AG10803 (cell line): ENCODE measurements around the gene LENG9.

Experiments used
- DNase-seq: peaks from one replicate; pipeline ENCODE4 v3.0.0; 2010; ENCODE audit warnings: low read depth
- H3K4me3 ChIP-seq: 2 replicates; pipeline ENCODE4 v1.5.1; 2011; ENCODE audit warnings: mild to moderate bottlenecking, low read length, control low read depth
- TF ChIP-seq, protein P1 (sequence below): conservative IDR thresholded peaks from 2 replicates; pipeline ENCODE4 v1.5.1; 2011; ENCODE audit warnings: mild to moderate bottlenecking, low read length, control low read depth, inconsistent platforms

The LENG9 gene

GRCh38 chr19:54460230-54461005 lies 3.2 kb downstream of the LENG9 start:
- DNase-seq, result no peak
- TF ChIP-seq, protein P1, sequence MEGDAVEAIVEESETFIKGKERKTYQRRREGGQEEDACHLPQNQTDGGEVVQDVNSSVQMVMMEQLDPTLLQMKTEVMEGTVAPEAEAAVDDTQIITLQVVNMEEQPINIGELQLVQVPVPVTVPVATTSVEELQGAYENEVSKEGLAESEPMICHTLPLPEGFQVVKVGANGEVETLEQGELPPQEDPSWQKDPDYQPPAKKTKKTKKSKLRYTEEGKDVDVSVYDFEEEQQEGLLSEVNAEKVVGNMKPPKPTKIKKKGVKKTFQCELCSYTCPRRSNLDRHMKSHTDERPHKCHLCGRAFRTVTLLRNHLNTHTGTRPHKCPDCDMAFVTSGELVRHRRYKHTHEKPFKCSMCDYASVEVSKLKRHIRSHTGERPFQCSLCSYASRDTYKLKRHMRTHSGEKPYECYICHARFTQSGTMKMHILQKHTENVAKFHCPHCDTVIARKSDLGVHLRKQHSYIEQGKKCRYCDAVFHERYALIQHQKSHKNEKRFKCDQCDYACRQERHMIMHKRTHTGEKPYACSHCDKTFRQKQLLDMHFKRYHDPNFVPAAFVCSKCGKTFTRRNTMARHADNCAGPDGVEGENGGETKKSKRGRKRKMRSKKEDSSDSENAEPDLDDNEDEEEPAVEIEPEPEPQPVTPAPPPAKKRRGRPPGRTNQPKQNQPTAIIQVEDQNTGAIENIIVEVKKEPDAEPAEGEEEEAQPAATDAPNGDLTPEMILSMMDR, result no peak
- H3K4me3 ChIP-seq, result no peak overlapping the region

- no peak for DNase-seq
- TF ChIP-seq, protein P1, result no peak
- no peak overlapping the region for H3K4me3 ChIP-seq
Measured at GRCh38 chr19:54459282-54460229, 4.0 kb downstream of the LENG9 start.

DNA sequence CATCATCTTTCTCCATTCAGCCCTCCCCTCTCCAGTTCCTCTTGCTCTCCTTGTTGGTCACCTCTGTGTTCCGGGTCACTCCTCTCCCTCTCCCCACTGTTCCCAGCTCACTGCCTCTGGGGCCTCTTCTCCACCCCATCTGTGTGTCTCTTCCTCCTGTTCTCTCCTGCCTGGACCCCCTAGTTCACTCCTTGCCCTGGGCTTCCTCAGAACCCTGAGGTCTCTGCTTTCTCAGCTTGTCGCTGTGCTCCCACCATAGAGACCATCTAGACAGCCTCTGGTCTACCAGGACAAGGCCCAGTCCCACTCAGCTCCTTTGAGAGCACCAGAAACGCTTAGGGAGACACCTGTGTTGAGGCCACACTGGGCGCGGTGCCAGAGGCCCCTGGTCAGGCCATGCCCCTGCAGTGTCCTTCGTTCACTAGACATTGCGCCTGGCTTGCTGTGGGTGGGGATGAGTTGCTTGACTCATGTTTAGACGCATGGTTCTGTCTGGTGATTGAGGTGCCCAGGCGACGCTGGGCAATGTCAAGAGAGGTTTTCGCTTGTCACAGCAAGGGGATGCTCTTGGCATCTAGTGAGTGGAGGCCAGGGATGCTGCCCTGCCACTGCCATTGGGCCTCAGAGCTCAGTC lies 4.8 kb downstream of the LENG9 start:
- DNase-seq, result no peak
- no peak overlapping the region for H3K4me3 ChIP-seq
- TF ChIP-seq, protein P1, result no peak

GRCh38 chr19:54457773-54458647 lies 5.6 kb downstream of the LENG9 start:
- no peak for DNase-seq
- no peak overlapping the region for H3K4me3 ChIP-seq
- TF ChIP-seq, protein P1, result no peak

DNA sequence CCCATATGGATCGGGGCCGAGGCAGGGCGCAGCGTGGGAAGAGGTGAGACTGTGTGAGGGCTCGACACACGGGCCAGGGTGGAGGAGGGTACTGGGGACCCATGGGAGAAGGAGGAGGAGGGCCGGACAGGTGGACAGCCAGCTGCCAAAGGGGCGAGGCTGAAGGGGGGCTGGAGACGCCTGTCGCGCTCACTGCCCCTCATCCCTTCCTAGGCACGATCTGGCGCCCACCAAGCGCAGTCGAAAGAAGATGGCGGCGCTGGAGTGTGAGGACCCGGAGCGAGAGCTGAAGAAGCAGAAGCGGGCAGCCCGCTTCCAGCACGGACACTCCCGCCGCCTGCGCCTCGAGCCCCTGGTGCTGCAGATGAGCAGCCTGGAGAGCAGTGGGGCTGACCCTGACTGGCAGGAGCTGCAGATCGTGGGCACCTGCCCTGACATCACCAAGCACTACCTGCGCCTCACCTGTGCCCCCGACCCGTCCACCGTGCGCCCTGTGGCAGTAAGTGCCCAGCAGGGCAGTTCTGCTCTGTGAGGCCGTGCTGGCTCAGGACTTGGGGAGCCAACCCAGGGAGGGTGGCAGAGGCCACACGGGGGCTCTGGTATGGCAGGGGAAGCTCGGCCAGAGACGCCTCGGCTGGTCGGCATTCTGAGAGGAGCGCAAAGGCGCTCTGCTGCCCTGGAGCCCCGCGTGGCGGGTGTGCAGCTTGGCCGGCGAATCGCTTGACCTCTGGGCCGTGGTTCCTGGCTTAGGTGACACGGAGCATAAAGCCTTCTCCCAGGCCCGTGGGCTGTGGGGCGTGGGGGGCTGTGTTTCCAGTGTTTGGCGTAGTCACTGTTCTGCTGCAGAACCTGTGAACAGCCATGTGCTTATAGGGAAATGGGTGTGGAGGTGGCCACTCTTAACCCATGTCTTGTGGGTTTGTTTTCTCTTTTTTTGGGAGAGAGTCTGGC lies 6.9 kb downstream of the LENG9 start:
- no peak overlapping the region for H3K4me3 ChIP-seq
- TF ChIP-seq, protein P1, result no peak
- no peak for DNase-seq
